ENCODE measurements around the gene HOXB7.

Gene HOXB7

GRCh38 chr17:48626245-48627117 lies 15.7 kb upstream of the HOXB7 start, which contains the start of gene HOXB9:
Gene HOXB9 (minus strand): TSS chr17:48626358. CDS start chr17:48626269, 89 bp downstream.
- Histone ChIP-seq H3K36me3 (ENCODE audit: insufficient read depth, low read depth, low read length) (no peaks in the 10 kb centered on the region), H3K9ac (ENCODE audit: low read depth, low read length) (no peak within 1 kb of the TSS), H3K27me3 (ENCODE audit: insufficient read depth, low read length) (peaks cover 100% of the 10 kb centered on the region), H3K4me1 (ENCODE audit: insufficient read depth, low read length) (no peaks in the 10 kb centered on the region), H3K4me3 (ENCODE audit: low read length) (0 out of 2 replicates have a peak within 1 kb of the TSS, but pooled peaks have one; percentile 6), H3K27ac (ENCODE audit: low read length) (no peak within 1 kb of the TSS), H3K9me3 (ENCODE audit: insufficient read depth, low read depth, low read length) (peaks cover 17% of the 10 kb centered on the region)

- H3K4me3 ChIP-seq (ENCODE audit: low read length), result 0 out of 2 replicates have a peak overlapping the region, but pooled peaks have one; percentile 6
These were observed 14.9 kb upstream of the HOXB7 start for GRCh38 chr17:48625495-48626244.

GRCh38 chr17:48624544-48625494 lies 14.0 kb upstream of the HOXB7 start:
- Histone ChIP-seq H3K9me3 (ENCODE audit: insufficient read depth, low read depth, low read length) (peaks cover 19% of the 10 kb centered on the region), H3K36me3 (ENCODE audit: insufficient read depth, low read depth, low read length) (no peaks in the 10 kb centered on the region), H3K9ac (ENCODE audit: low read depth, low read length) (no peak overlapping the region), H3K27me3 (ENCODE audit: insufficient read depth, low read length) (peaks cover 100% of the 10 kb centered on the region), H3K4me3 (ENCODE audit: low read length) (0 out of 2 replicates have a peak overlapping the region, but pooled peaks have one; percentile 6), H3K4me1 (ENCODE audit: insufficient read depth, low read length) (no peaks in the 10 kb centered on the region), H3K27ac (ENCODE audit: low read length) (no peak overlapping the region)

More at GRCh38 chr17:48625495-48626244, 14.9 kb upstream of the HOXB7 start:
- Histone ChIP-seq H3K36me3 (ENCODE audit: insufficient read depth, low read depth, low read length) (no peaks in the 10 kb centered on the region), H3K9me3 (ENCODE audit: insufficient read depth, low read depth, low read length) (peaks cover 17% of the 10 kb centered on the region), H3K9ac (ENCODE audit: low read depth, low read length) (no peak overlapping the region), H3K27ac (ENCODE audit: low read length) (no peak overlapping the region), H3K4me1 (ENCODE audit: insufficient read depth, low read length) (no peaks in the 10 kb centered on the region), H3K27me3 (ENCODE audit: insufficient read depth, low read length) (peaks cover 100% of the 10 kb centered on the region)

GRCh38 chr17:48624118-48624517 lies 13.3 kb upstream of the HOXB7 start:
- Histone ChIP-seq H3K4me3 (ENCODE audit: low read length) (no peak overlapping the region), H3K4me1 (ENCODE audit: insufficient read depth, low read length) (no peaks in the 10 kb centered on the region), H3K27ac (ENCODE audit: low read length) (no peak overlapping the region), H3K36me3 (ENCODE audit: insufficient read depth, low read depth, low read length) (no peaks in the 10 kb centered on the region), H3K9ac (ENCODE audit: low read depth, low read length) (no peak overlapping the region), H3K9me3 (ENCODE audit: insufficient read depth, low read depth, low read length) (peaks cover 19% of the 10 kb centered on the region), H3K27me3 (ENCODE audit: insufficient read depth, low read length) (peaks cover 100% of the 10 kb centered on the region)

- no peak overlapping the region for H3K9ac ChIP-seq (ENCODE audit: low read depth, low read length)
- no peaks in the 10 kb centered on the region for H3K36me3 ChIP-seq (ENCODE audit: insufficient read depth, low read depth, low read length)
- no peak overlapping the region for H3K4me3 ChIP-seq (ENCODE audit: low read length)
- peaks cover 100% of the 10 kb centered on the region for H3K27me3 ChIP-seq (ENCODE audit: insufficient read depth, low read length)
- no peaks in the 10 kb centered on the region for H3K4me1 ChIP-seq (ENCODE audit: insufficient read depth, low read length)
- H3K9me3 ChIP-seq (ENCODE audit: insufficient read depth, low read depth, low read length), result peaks cover 19% of the 10 kb centered on the region
- no peak overlapping the region for H3K27ac ChIP-seq (ENCODE audit: low read length)
These were observed 12.8 kb upstream of the HOXB7 start for GRCh38 chr17:48623583-48623982.

- Histone ChIP-seq H3K4me3 (ENCODE audit: low read length) (no peak overlapping the region), H3K27ac (ENCODE audit: low read length) (no peak overlapping the region), H3K9me3 (ENCODE audit: insufficient read depth, low read depth, low read length) (peaks cover 19% of the 10 kb centered on the region), H3K4me1 (ENCODE audit: insufficient read depth, low read length) (no peaks in the 10 kb centered on the region), H3K9ac (ENCODE audit: low read depth, low read length) (no peak overlapping the region), H3K36me3 (ENCODE audit: insufficient read depth, low read depth, low read length) (no peaks in the 10 kb centered on the region), H3K27me3 (ENCODE audit: insufficient read depth, low read length) (peaks cover 100% of the 10 kb centered on the region)
These were observed 12.0 kb upstream of the HOXB7 start for GRCh38 chr17:48622857-48623256.

GRCh38 chr17:48621410-48622392 lies 10.9 kb upstream of the HOXB7 start:
- Histone ChIP-seq H3K27ac (ENCODE audit: low read length) (no peak overlapping the region), H3K27me3 (ENCODE audit: insufficient read depth, low read length) (peaks cover 100% of the 10 kb centered on the region), H3K4me3 (ENCODE audit: low read length) (no peak overlapping the region), H3K9me3 (ENCODE audit: insufficient read depth, low read depth, low read length) (peaks cover 26% of the 10 kb centered on the region), H3K4me1 (ENCODE audit: insufficient read depth, low read length) (no peaks in the 10 kb centered on the region), H3K9ac (ENCODE audit: low read depth, low read length) (no peak overlapping the region), H3K36me3 (ENCODE audit: insufficient read depth, low read depth, low read length) (no peaks in the 10 kb centered on the region)

- H3K27me3 ChIP-seq (ENCODE audit: insufficient read depth, low read length), result peaks cover 100% of the 10 kb centered on the region
- no peak overlapping the region for H3K27ac ChIP-seq (ENCODE audit: low read length)
- H3K9me3 ChIP-seq (ENCODE audit: insufficient read depth, low read depth, low read length), result peaks cover 29% of the 10 kb centered on the region
- H3K4me1 ChIP-seq (ENCODE audit: insufficient read depth, low read length), result no peaks in the 10 kb centered on the region
- H3K36me3 ChIP-seq (ENCODE audit: insufficient read depth, low read depth, low read length), result no peaks in the 10 kb centered on the region
- H3K4me3 ChIP-seq (ENCODE audit: low read length), result no peak overlapping the region
- H3K9ac ChIP-seq (ENCODE audit: low read depth, low read length), result no peak overlapping the region
These were observed 9.8 kb upstream of the HOXB7 start for GRCh38 chr17:48620461-48621139.

- peaks cover 29% of the 10 kb centered on the region for H3K9me3 ChIP-seq (ENCODE audit: insufficient read depth, low read depth, low read length)
- H3K4me3 ChIP-seq (ENCODE audit: low read length), result no peak overlapping the region
- no peaks in the 10 kb centered on the region for H3K4me1 ChIP-seq (ENCODE audit: insufficient read depth, low read length)
- H3K36me3 ChIP-seq (ENCODE audit: insufficient read depth, low read depth, low read length), result no peaks in the 10 kb centered on the region
- peaks cover 100% of the 10 kb centered on the region for H3K27me3 ChIP-seq (ENCODE audit: insufficient read depth, low read length)
- no peak overlapping the region for H3K27ac ChIP-seq (ENCODE audit: low read length)
- no peak overlapping the region for H3K9ac ChIP-seq (ENCODE audit: low read depth, low read length)
These were observed 9.1 kb upstream of the HOXB7 start for GRCh38 chr17:48619826-48620449.

All from iPS-20b (cell line).